Cerebellar cortex (tissue), 1 donor: Measurements from ENCODE around the gene RTP2.

Experiments used
- DNase-seq: peaks from one replicate; pipeline ENCODE4 v3.0.0-alpha.2; 2015; ENCODE audit warnings: low spot score

Gene RTP2

GRCh38 chr3:187667526-187667925 is 34.8 kb downstream of the RTP2 start:
- no peak for DNase-seq

- no peak for DNase-seq
Observed at GRCh38 chr3:187665764-187666402, 36.5 kb downstream of the RTP2 start.

- DNase-seq, result no peak
Observed at GRCh38 chr3:187665010-187665409, 37.3 kb downstream of the RTP2 start.

- DNase-seq, result no peak
Observed at GRCh38 chr3:187662848-187663409, 39.4 kb downstream of the RTP2 start.

GRCh38 chr3:187661267-187661666 is 41.1 kb downstream of the RTP2 start:
- DNase-seq, result no peak

- no peak for DNase-seq
Observed at GRCh38 chr3:187651282-187651681, 51.1 kb downstream of the RTP2 start.
